ENCODE results near the gene SLC25A43. TPM values are rescaled to one million over a fixed set of nuclear protein-coding genes. Genes with fewer than 3 reads are reported as not detected.

Gene SLC25A43
- total RNA-seq, 1 experiment from 2014 or later = 8.3 TPM

DNA sequence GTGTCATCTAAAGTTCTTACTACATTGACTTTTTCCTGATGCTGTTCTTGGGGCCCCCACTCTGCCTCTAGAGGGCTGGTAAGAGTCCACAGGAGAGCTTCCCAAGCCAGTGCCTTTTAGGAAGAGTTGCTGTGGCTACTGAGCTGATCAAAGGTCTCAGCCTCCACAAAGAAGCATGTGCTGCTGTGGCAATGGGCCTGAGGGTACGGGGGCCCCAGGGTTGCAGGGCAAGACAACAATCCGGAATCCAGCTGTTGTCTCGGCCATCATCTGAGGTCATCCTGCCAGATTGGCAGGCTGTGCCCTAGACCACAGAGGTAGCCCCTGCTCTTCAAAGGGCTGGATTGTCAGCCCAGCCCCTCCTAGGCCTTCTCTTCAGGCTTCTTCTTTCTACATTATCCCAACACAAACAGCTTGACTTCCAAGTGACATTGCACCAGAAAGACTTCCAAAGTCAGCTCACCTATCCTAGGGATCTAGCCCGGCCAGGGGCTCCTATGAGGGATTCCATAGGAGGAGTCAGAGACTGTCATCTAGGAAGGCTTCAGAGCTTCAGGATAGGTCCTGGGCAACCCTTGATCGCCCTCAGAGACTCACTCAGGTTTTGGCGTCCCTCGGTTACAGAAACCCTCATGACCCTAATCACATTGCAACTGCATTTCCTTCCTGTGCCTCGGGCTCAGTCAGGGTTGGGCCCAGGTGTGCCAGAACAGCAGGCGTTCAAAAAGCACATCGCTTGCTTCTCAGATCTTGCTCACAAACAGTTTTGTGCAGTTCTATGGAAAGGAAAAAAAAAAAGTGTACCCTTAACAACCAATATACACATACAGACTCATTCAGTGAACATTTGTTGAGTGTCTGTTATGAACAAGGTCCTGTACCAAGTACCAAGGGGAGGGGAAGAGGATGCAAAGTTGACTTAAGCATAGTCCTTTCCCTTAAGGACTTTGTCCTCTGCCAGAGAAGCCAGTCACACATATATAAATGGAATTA lies 96.9 kb downstream of the SLC25A43 start:
- Histone ChIP-seq H3K27me3 (ENCODE audit: low read length) (no peaks in the 10 kb centered on the region), H3K4me3 (ENCODE audit: low read length) (no peak overlapping the region), H3K79me2 (ENCODE audit: low read length) (no peaks in the 10 kb centered on the region), H2AFZ (ENCODE audit: low read length) (no peak overlapping the region), H3K4me2 (ENCODE audit: low read depth, low read length, poor library complexity, severe bottlenecking) (no peak overlapping the region), H4K20me1 (ENCODE audit: insufficient read depth, low read depth, low read length) (no peaks in the 10 kb centered on the region), H3K9me2 (replicated peaks; ENCODE audit: insufficient read depth, low read length) (no peaks in the 10 kb centered on the region), H3K9me3 (ENCODE audit: low read length) (no peaks in the 10 kb centered on the region), H3K9ac (ENCODE audit: low read length) (no peak overlapping the region), H3K27ac (ENCODE audit: low read length) (no peak overlapping the region), H3K36me3 (ENCODE audit: insufficient read depth, low read length) (no peaks in the 10 kb centered on the region), H3K4me1 (ENCODE audit: low read length) (no peaks in the 10 kb centered on the region)
- DNase-seq = no peak

DNA sequence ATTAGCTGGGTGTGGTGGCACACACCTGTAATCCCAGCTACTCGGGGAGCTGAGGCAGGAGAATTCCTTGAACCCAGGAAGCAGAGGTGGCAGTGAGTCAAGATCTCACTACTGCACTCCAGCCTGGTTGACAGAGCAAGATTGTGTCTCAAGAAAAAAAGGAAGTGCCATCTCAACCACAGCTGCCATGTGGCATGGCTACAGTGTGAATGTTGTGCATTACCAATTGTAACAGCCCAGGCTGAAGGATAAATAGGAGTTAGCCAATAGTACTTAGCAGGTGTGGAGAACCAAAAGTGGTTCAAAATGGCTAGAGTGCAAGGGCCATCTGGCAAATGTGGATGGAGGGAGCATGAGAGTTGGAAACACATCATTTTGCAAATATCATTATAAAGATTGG lies 98.0 kb downstream of the SLC25A43 start:
- H3K9ac ChIP-seq (ENCODE audit: low read length) = no peak overlapping the region
- DNase-seq = no peak
- H3K9me2 ChIP-seq (replicated peaks; ENCODE audit: insufficient read depth, low read length) = no peaks in the 10 kb centered on the region
- peaks cover 2% of the 10 kb centered on the region; the same call in 1 of the 2 replicates for H3K4me1 ChIP-seq (ENCODE audit: low read length)
- no peaks in the 10 kb centered on the region for H3K9me3 ChIP-seq (ENCODE audit: low read length)
- H2AFZ ChIP-seq (ENCODE audit: low read length) = no peak overlapping the region
- H3K4me2 ChIP-seq (ENCODE audit: low read depth, low read length, poor library complexity, severe bottlenecking) = no peak overlapping the region
- H3K27ac ChIP-seq (ENCODE audit: low read length) = no peak overlapping the region
- H3K4me3 ChIP-seq (ENCODE audit: low read length) = no peak overlapping the region
- no peaks in the 10 kb centered on the region for H3K79me2 ChIP-seq (ENCODE audit: low read length)
- no peaks in the 10 kb centered on the region for H3K27me3 ChIP-seq (ENCODE audit: low read length)
- no peaks in the 10 kb centered on the region for H3K36me3 ChIP-seq (ENCODE audit: insufficient read depth, low read length)
- no peaks in the 10 kb centered on the region for H4K20me1 ChIP-seq (ENCODE audit: insufficient read depth, low read depth, low read length)

GRCh38 chrX:119500061-119500800 lies 101.1 kb downstream of the SLC25A43 start:
- H3K4me2 ChIP-seq (ENCODE audit: low read depth, low read length, poor library complexity, severe bottlenecking) = no peak overlapping the region
- no peaks in the 10 kb centered on the region for H4K20me1 ChIP-seq (ENCODE audit: insufficient read depth, low read depth, low read length)
- no peak for DNase-seq
- no peaks in the 10 kb centered on the region for H3K9me3 ChIP-seq (ENCODE audit: low read length)
- no peaks in the 10 kb centered on the region for H3K9me2 ChIP-seq (replicated peaks; ENCODE audit: insufficient read depth, low read length)
- no peak overlapping the region for H3K9ac ChIP-seq (ENCODE audit: low read length)
- H3K36me3 ChIP-seq (ENCODE audit: insufficient read depth, low read length) = no peaks in the 10 kb centered on the region
- no peak overlapping the region for H3K27ac ChIP-seq (ENCODE audit: low read length)
- H2AFZ ChIP-seq (ENCODE audit: low read length) = no peak overlapping the region
- H3K79me2 ChIP-seq (ENCODE audit: low read length) = no peaks in the 10 kb centered on the region
- peaks cover 2% of the 10 kb centered on the region; the same call in 1 of the 2 replicates for H3K4me1 ChIP-seq (ENCODE audit: low read length)
- H3K4me3 ChIP-seq (ENCODE audit: low read length) = no peak overlapping the region
- H3K27me3 ChIP-seq (ENCODE audit: low read length) = no peaks in the 10 kb centered on the region

DNA sequence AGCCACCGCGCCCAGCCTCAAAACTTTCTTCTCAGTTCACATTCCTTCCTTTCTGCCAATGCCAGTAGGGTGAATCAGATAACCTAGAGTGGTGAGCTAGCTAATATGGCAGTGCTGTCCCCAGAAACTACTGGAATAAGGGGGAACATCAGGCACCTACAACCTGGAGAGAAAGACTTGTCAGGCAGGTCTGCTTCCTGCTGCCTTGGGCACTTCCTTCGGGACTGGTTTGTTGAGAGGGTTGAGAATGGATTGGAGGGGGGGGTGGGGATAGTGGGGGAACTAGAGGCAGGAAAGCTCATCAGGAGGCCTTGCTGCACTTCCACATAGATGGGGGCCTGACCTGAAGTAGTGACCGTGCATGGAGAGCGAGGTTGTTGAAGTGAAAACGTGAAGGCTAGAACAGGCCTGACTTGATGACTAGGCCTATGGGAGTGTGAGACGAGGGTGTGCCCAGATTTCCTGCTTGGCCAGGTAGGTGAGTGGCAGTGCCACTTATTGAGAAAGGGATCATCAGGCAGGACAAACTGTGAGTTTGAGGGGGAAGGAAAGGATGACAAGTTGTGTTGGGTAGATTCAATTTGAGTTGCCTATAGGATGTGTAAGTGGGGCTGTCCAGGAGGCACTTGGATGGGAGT lies 102.5 kb downstream of the SLC25A43 start:
- no peak overlapping the region for H3K4me2 ChIP-seq (ENCODE audit: low read depth, low read length, poor library complexity, severe bottlenecking)
- H3K27ac ChIP-seq (ENCODE audit: low read length) = no peak overlapping the region
- no peak overlapping the region for H3K9ac ChIP-seq (ENCODE audit: low read length)
- no peaks in the 10 kb centered on the region for H3K79me2 ChIP-seq (ENCODE audit: low read length)
- H3K4me3 ChIP-seq (ENCODE audit: low read length) = no peak overlapping the region
- H2AFZ ChIP-seq (ENCODE audit: low read length) = 0 out of 2 replicates have a peak overlapping the region, but pooled peaks have one; percentile 50
- H3K9me3 ChIP-seq (ENCODE audit: low read length) = no peaks in the 10 kb centered on the region
- no peaks in the 10 kb centered on the region for H4K20me1 ChIP-seq (ENCODE audit: insufficient read depth, low read depth, low read length)
- H3K36me3 ChIP-seq (ENCODE audit: insufficient read depth, low read length) = no peaks in the 10 kb centered on the region
- H3K27me3 ChIP-seq (ENCODE audit: low read length) = no peaks in the 10 kb centered on the region
- peaks cover 2% of the 10 kb centered on the region; the same call in 1 of the 2 replicates for H3K4me1 ChIP-seq (ENCODE audit: low read length)
- no peak for DNase-seq
- no peaks in the 10 kb centered on the region for H3K9me2 ChIP-seq (replicated peaks; ENCODE audit: insufficient read depth, low read length)

DNA sequence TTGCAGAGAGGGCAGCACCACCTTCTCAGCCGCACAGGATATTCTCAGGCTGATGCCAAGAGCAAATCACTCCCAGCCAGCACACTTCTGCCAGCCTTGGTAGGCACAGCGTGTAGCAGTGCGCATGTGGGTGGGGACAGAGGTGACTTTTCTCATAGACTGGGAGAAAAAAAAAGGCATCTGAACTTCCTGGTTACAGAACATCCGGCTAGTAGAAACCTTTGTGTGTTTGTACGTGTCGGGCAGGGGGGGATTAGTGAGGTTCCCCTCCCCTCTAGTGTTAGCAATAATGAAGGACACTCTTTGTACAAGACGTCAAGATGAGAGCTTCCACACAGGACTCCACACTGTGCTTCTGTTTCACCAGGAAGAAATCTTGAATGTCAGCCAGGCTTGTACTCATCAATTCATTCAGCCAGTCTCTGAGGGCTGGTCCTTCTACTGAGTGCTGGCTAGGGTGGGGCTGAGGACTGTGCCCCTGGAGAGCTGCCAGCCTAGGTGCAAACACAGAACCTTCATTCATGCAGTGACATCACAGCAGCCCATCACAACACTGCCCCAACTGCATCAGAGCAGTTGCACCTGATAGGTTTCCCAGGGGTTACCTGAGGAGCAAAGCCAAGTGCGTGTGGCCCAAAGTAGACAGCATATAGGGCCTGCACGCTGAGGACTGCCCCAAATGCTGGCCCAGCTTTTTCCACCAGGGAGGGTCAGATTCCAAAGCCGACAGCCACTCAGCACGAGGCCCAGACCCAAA lies 103.8 kb downstream of the SLC25A43 start:
- Histone ChIP-seq H3K36me3 (ENCODE audit: insufficient read depth, low read length) (no peaks in the 10 kb centered on the region), H2AFZ (ENCODE audit: low read length) (no peak overlapping the region), H3K9ac (ENCODE audit: low read length) (no peak overlapping the region), H3K4me3 (ENCODE audit: low read length) (no peak overlapping the region), H3K27ac (ENCODE audit: low read length) (no peak overlapping the region), H3K4me2 (ENCODE audit: low read depth, low read length, poor library complexity, severe bottlenecking) (no peak overlapping the region), H4K20me1 (ENCODE audit: insufficient read depth, low read depth, low read length) (no peaks in the 10 kb centered on the region), H3K27me3 (ENCODE audit: low read length) (no peaks in the 10 kb centered on the region), H3K4me1 (ENCODE audit: low read length) (peaks cover 2% of the 10 kb centered on the region; the same call in 1 of the 2 replicates), H3K79me2 (ENCODE audit: low read length) (no peaks in the 10 kb centered on the region), H3K9me3 (ENCODE audit: low read length) (no peaks in the 10 kb centered on the region), H3K9me2 (replicated peaks; ENCODE audit: insufficient read depth, low read length) (no peaks in the 10 kb centered on the region)
- no peak for DNase-seq

- H3K9me3 ChIP-seq (ENCODE audit: low read length) = no peaks in the 10 kb centered on the region
- H3K36me3 ChIP-seq (ENCODE audit: insufficient read depth, low read length) = no peaks in the 10 kb centered on the region
- no peaks in the 10 kb centered on the region for H3K27me3 ChIP-seq (ENCODE audit: low read length)
- H3K9me2 ChIP-seq (replicated peaks; ENCODE audit: insufficient read depth, low read length) = no peaks in the 10 kb centered on the region
- H3K79me2 ChIP-seq (ENCODE audit: low read length) = no peaks in the 10 kb centered on the region
- no peak overlapping the region for H2AFZ ChIP-seq (ENCODE audit: low read length)
- no peak overlapping the region for H3K27ac ChIP-seq (ENCODE audit: low read length)
- no peak for DNase-seq
- no peak overlapping the region for H3K9ac ChIP-seq (ENCODE audit: low read length)
- H3K4me1 ChIP-seq (ENCODE audit: low read length) = peaks cover 2% of the 10 kb centered on the region; the same call in 1 of the 2 replicates
- H4K20me1 ChIP-seq (ENCODE audit: insufficient read depth, low read depth, low read length) = no peaks in the 10 kb centered on the region
- no peak overlapping the region for H3K4me3 ChIP-seq (ENCODE audit: low read length)
- no peak overlapping the region for H3K4me2 ChIP-seq (ENCODE audit: low read depth, low read length, poor library complexity, severe bottlenecking)
Measured at GRCh38 chrX:119503484-119503861, 104.3 kb downstream of the SLC25A43 start.
